ENCODE data around the gene WT1. TPM values are rescaled to one million over a fixed set of nuclear protein-coding genes. Genes with fewer than 3 reads are reported as not detected.

The WT1 gene
- total and polyA plus RNA-seq, 2 of the 8 experiments (the other 6 are each of a cell fraction or from before 2014, with no cell fraction given) = 0.05 to 0.17 TPM

DNA sequence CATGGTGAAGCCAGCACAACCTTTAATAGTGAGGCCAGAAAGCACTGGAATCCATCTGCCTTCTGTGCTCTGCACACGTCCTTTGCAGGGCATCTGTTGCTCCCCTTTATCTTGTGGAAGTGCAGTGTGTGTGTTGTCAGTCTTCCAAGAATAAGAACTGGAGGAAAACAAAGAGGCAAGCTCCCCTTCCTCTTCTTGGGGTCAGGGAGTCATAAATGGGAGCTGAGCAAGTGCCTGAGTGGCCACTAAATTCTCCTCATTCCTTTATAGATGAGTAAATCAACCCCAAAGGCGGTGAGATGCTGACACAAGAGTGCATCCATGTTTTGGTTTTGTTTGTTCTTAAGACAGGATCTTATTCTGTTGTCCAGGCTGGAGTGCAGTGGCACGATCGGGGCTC is 38.3 kb downstream of the WT1 start:
- no peaks in the 10 kb centered on the region for H4K20me1 ChIP-seq (replicated peaks in 1 of 2; ENCODE audit: control insufficient read depth in 1 of 2, insufficient read depth in 2 of 2, low read length in 2 of 2)
- H4K91ac ChIP-seq (replicated peaks; ENCODE audit: insufficient read length, low read length) = no peak overlapping the region
- no peak overlapping the region for H2BK5ac ChIP-seq (ENCODE audit: low read depth, low read length)
- H4K8ac ChIP-seq (ENCODE audit: extremely low read depth, insufficient read depth, low read length) = no peak overlapping the region
- no peak overlapping the region for H3K4me2 ChIP-seq (ENCODE audit: insufficient read depth in 1 of 2, low read depth in 2 of 2, low read length in 2 of 2)
- H3K27ac ChIP-seq (ENCODE audit: low read depth, low read length) = no peak overlapping the region
- H3K23me2 ChIP-seq (ENCODE audit: low read depth, low read length) = no peaks in the 10 kb centered on the region
- no peak overlapping the region for H3K18ac ChIP-seq (ENCODE audit: extremely low read depth, low read length)
- no peak overlapping the region for H3K4ac ChIP-seq (replicated peaks; ENCODE audit: insufficient read length, low read depth, low read length)
- no peak overlapping the region for H3K14ac ChIP-seq (ENCODE audit: insufficient read length)
- no peak for TF ChIP-seq SP1 (IDR thresholded peaks at IDR 0.05; ENCODE audit: low read depth, low read length)
- TF ChIP-seq TAF7 (optimal IDR thresholded peaks at IDR 0.05; ENCODE audit: borderline replicate concordance, low read depth, low read length) = no peak
- no peak for TF ChIP-seq HDAC6 (IDR thresholded peaks at IDR 0.05; ENCODE audit: low read depth, low read length)
- TF ChIP-seq RNF2 (IDR thresholded peaks at IDR 0.05; ENCODE audit: borderline replicate concordance, low read depth, low read length, missing control alignments, poor library complexity, severe bottlenecking) = no peak
- TF ChIP-seq ASH2L (IDR thresholded peaks at IDR 0.05; ENCODE audit: low read length) = no peak
- TF ChIP-seq SRF (IDR thresholded peaks at IDR 0.05; ENCODE audit: low read depth, low read length) = no peak
- no peak for TF ChIP-seq GABPA (IDR thresholded peaks at IDR 0.05; ENCODE audit: borderline replicate concordance, insufficient read depth, low read length)
- TF ChIP-seq SUZ12 (IDR thresholded peaks at IDR 0.05; ENCODE audit: low read length) = no peak
- TF ChIP-seq SIRT6 (IDR thresholded peaks at IDR 0.05; ENCODE audit: low read length) = no peak
- TF ChIP-seq TEAD4 (IDR thresholded peaks at IDR 0.05; ENCODE audit: low read depth, low read length) = no peak
- no peak for TF ChIP-seq NANOG (IDR thresholded peaks at IDR 0.05; ENCODE audit: insufficient read depth, low read depth, low read length, poor library complexity, severe bottlenecking)
- TF ChIP-seq CHD2 (IDR thresholded peaks at IDR 0.05; ENCODE audit: low read length) = no peak
- no peak overlapping the region for H2BK20ac ChIP-seq (ENCODE audit: low read length)
- H3K23ac ChIP-seq (ENCODE audit: insufficient read length) = no peak overlapping the region
- no peaks in the 10 kb centered on the region for H3K36me3 ChIP-seq (ENCODE audit: control insufficient read depth in 2 of 4, insufficient read depth in 4 of 4, low read length in 3 of 4)
- DNase-seq (ENCODE audit: low read depth in 1 of 2, low spot score in 2 of 2) = no peak
- no peak overlapping the region for H3K56ac ChIP-seq (replicated peaks; ENCODE audit: insufficient read length, low read depth, low read length)
- H2BK12ac ChIP-seq (ENCODE audit: low read depth, low read length) = no peak overlapping the region
- no peak overlapping the region for H2BK15ac ChIP-seq (ENCODE audit: low read length)
- no peak overlapping the region for H2AFZ ChIP-seq (ENCODE audit: low read length)
- H3K9me3 ChIP-seq (ENCODE audit: insufficient read depth in 2 of 2, low read depth in 1 of 2, low read length in 1 of 2) = no peaks in the 10 kb centered on the region
- no peak overlapping the region for H4K5ac ChIP-seq (ENCODE audit: insufficient read length, low read depth, low read length)
- no peaks in the 10 kb centered on the region; a peak in 2 of 7 replicates for H3K4me1 ChIP-seq (replicated peaks in 1 of 4; ENCODE audit: control insufficient read depth in 3 of 4, insufficient read depth in 4 of 4, low read length in 3 of 4)
- no peaks in the 10 kb centered on the region for H3K79me2 ChIP-seq (ENCODE audit: control insufficient read depth in 1 of 2, insufficient read depth in 2 of 2, low read length in 2 of 2)
- H2BK120ac ChIP-seq (replicated peaks; ENCODE audit: low read depth, low read length) = no peak overlapping the region
- no peaks in the 10 kb centered on the region for H3K79me1 ChIP-seq (ENCODE audit: low read depth, low read length)
- H3K4me3 ChIP-seq (ENCODE audit: extremely low read depth in 1 of 4, insufficient read depth in 2 of 4, low read depth in 3 of 4, low read length in 4 of 4) = no peak overlapping the region
- CTCF ChIA-PET (ENCODE audit: partially characterized antibody) = interaction anchor here (0.9 to 6.5 kb wide), 3 partner anchors 11 to 73 kb away, joined by 3 to 42 read pairs (median 3); no protein-coding TSS in a partner anchor
- H2AK5ac ChIP-seq (ENCODE audit: low read depth, low read length) = no peak overlapping the region
- H3K27me3 ChIP-seq (replicated peaks in 1 of 4; ENCODE audit: control insufficient read depth in 3 of 4, extremely low read depth in 1 of 4, insufficient read depth in 3 of 4, low read length in 3 of 4) = no peaks in the 10 kb centered on the region
- POLR2A ChIA-PET (ENCODE audit: partially characterized antibody) = no interaction called here
- WGBS, 2 experiments (ENCODE audit: extremely low coverage in 1 of 2, insufficient coverage in 1 of 2, insufficient read length in 1 of 2, insufficient replicate concordance in 2 of 2, low coverage in 1 of 2, low lambda C conversion rate in 2 of 2, missing lambda C conversion rate in 1 of 2) = 98% methylated on average over 4 of the region's 4 CpGs; no CpG with 5 or more reads in 1 of the 2 experiments
- no peak for FAIRE-seq
- H3K9ac ChIP-seq (replicated peaks in 1 of 4; ENCODE audit: extremely low read depth in 1 of 4, low read depth in 3 of 4, low read length in 3 of 4) = no peak overlapping the region

Measured in H1 (cell line).